Loucy (cell line): ENCODE measurements around the gene NKAIN4.

Experiments
- H2AFZ ChIP-seq: fragments of 200-600 bp; sonication (generic); 2 replicates; pipeline ENCODE4 v1.6.0; 2016; ENCODE audit warnings: antibody characterized with exemption, mild to moderate bottlenecking, low read length, moderate library complexity
- H3F3A ChIP-seq: fragments of 200-600 bp; 2 replicates; pipeline ENCODE4 v1.6.0; 2016; ENCODE audit warnings: antibody characterized with exemption, low read depth, mild to moderate bottlenecking
- H3K27me3 ChIP-seq: fragments of 200-600 bp; sonication (generic); 2 replicates; pipeline ENCODE4 v1.6.1; 2014; ENCODE audit warnings: low read length, mild to moderate bottlenecking; ENCODE audit not compliant: insufficient read depth, poor library complexity, severe bottlenecking
- H3K36me3 ChIP-seq: fragments of 200-600 bp; sonication (generic); 2 replicates; pipeline ENCODE4 v1.6.1; 2016; ENCODE audit warnings: low read length; ENCODE audit not compliant: insufficient read depth
- H3K4me1 ChIP-seq: fragments of 200-600 bp; sonication (generic); 2 replicates; pipeline ENCODE4 v1.5.1; 2014; ENCODE audit warnings: low read length, mild to moderate bottlenecking; ENCODE audit not compliant: insufficient read depth, poor library complexity, severe bottlenecking
- H3K4me2 ChIP-seq: fragments of 200-600 bp; sonication (generic); 2 replicates; pipeline ENCODE4 v1.6.0; 2014; ENCODE audit warnings: antibody characterized with exemption, low read length, low read depth, mild to moderate bottlenecking; ENCODE audit not compliant: poor library complexity, severe bottlenecking
- H3K4me3 ChIP-seq: fragments of 200-600 bp; sonication (generic); 2 replicates; pipeline ENCODE4 v1.5.1; 2014; ENCODE audit warnings: low read length, mild to moderate bottlenecking, mixed read lengths; ENCODE audit not compliant: poor library complexity, severe bottlenecking
- H3K79me2 ChIP-seq: fragments of 200-600 bp; sonication (generic); 2 replicates; pipeline ENCODE4 v1.6.1; 2014; ENCODE audit warnings: low read length; ENCODE audit not compliant: insufficient read depth
- H3K9ac ChIP-seq: fragments of 200-600 bp; sonication (generic); 2 replicates; pipeline ENCODE4 v1.6.0; 2014; ENCODE audit warnings: mild to moderate bottlenecking, low read depth, low read length, moderate library complexity; ENCODE audit not compliant: poor library complexity, severe bottlenecking
- H3K9me2 ChIP-seq: fragments of 200-600 bp; sonication (generic); replicated peaks from 2 replicates; pipeline ENCODE4 v1.6.1; 2016; ENCODE audit warnings: low read depth, low read length, mixed read lengths
- H3K9me3 ChIP-seq: fragments of 200-600 bp; sonication (generic); 2 replicates; pipeline ENCODE4 v1.6.1; 2014; ENCODE audit warnings: mild to moderate bottlenecking, antibody characterized with exemption, low read length, low read depth; ENCODE audit not compliant: insufficient read depth
- H4K20me1 ChIP-seq: fragments of 200-600 bp; sonication (generic); 2 replicates; pipeline ENCODE4 v1.6.0; 2014; ENCODE audit warnings: antibody characterized with exemption, low read length, mild to moderate bottlenecking; ENCODE audit not compliant: insufficient read depth, poor library complexity, severe bottlenecking
- CTCF ChIP-seq: fragments of 200-600 bp; sonication (generic); conservative IDR thresholded peaks from 2 replicates; pipeline ENCODE4 v1.5.1; 2014; ENCODE audit warnings: mild to moderate bottlenecking, antibody characterized with exemption, low read length
- EZH2phosphoT487 ChIP-seq: fragments of 200-600 bp; IDR thresholded peaks from 2 replicates; pipeline ENCODE4 v1.6.1; 2018; ENCODE audit warnings: antibody characterized with exemption, mild to moderate bottlenecking, moderate library complexity, borderline replicate concordance

Gene NKAIN4

GRCh38 chr20:63289311-63290135, 35.3 kb upstream of the NKAIN4 start:
- H3K27me3 ChIP-seq = no peaks in the 10 kb centered on the region
- no peaks in the 10 kb centered on the region for H3F3A ChIP-seq
- H3K4me3 ChIP-seq = no peak overlapping the region
- peaks cover 13% of the 10 kb centered on the region; the same call in 1 of the 2 replicates for H3K36me3 ChIP-seq
- H3K79me2 ChIP-seq = peaks cover 22% of the 10 kb centered on the region
- H3K4me2 ChIP-seq = no peak overlapping the region
- H3K9me3 ChIP-seq = no peaks in the 10 kb centered on the region
- H2AFZ ChIP-seq = no peak overlapping the region
- TF ChIP-seq CTCF (no peak), EZH2phosphoT487 (no peak)
- peaks cover 7% of the 10 kb centered on the region for H3K4me1 ChIP-seq
- H3K9ac ChIP-seq = no peak overlapping the region
- H3K9me2 ChIP-seq = no peaks in the 10 kb centered on the region
- H4K20me1 ChIP-seq = peaks cover 7% of the 10 kb centered on the region

- Histone ChIP-seq H3K27me3 (no peaks in the 10 kb centered on the region), H3K79me2 (peaks cover 22% of the 10 kb centered on the region), H3K36me3 (peaks cover 13% of the 10 kb centered on the region; the same call in 1 of the 2 replicates), H3K9me2 (no peaks in the 10 kb centered on the region), H3F3A (no peaks in the 10 kb centered on the region), H3K4me3 (no peak overlapping the region), H3K4me2 (no peak overlapping the region), H3K4me1 (peaks cover 8% of the 10 kb centered on the region), H3K9me3 (no peaks in the 10 kb centered on the region), H3K9ac (no peak overlapping the region), H2AFZ (no peak overlapping the region), H4K20me1 (peaks cover 7% of the 10 kb centered on the region)
- no peak for TF ChIP-seq EZH2phosphoT487
- TF ChIP-seq CTCF = no peak
Observed at GRCh38 chr20:63288581-63289251, 34.5 kb upstream of the NKAIN4 start.

GRCh38 chr20:63287697-63288580, 33.7 kb upstream of the NKAIN4 start:
- H3K36me3 ChIP-seq = peaks cover 13% of the 10 kb centered on the region; the same call in 1 of the 2 replicates

More at GRCh38 chr20:63287697-63288580, 33.7 kb upstream of the NKAIN4 start:
- Histone ChIP-seq H3K9me3 (no peaks in the 10 kb centered on the region), H3K27me3 (no peaks in the 10 kb centered on the region), H4K20me1 (peaks cover 7% of the 10 kb centered on the region), H2AFZ (no peak overlapping the region), H3K4me2 (peak overlapping the region; percentile 70), H3F3A (no peaks in the 10 kb centered on the region), H3K4me3 (no peak overlapping the region), H3K79me2 (peaks cover 22% of the 10 kb centered on the region), H3K9me2 (no peaks in the 10 kb centered on the region), H3K9ac (peak overlapping the region; percentile 84), H3K4me1 (peaks cover 15% of the 10 kb centered on the region)
- no peak for TF ChIP-seq CTCF
- TF ChIP-seq EZH2phosphoT487 = no peak
